Mononuclear cell (primary cell): ENCODE data around the gene HDAC4. TPM values are rescaled to one million over a fixed set of nuclear protein-coding genes. Genes with fewer than 3 reads are reported as not detected.
"Not testable (repeated sequence)": the region's sequence is repeated elsewhere in the genome, so short reads cannot be mapped to it uniquely, and the experiment has no call there.

Experiments
- H3K27me3 ChIP-seq: 2 replicates; pipeline ENCODE4 v1.6.0; 2011; ENCODE audit warnings: low read length, control low read depth; ENCODE audit not compliant: insufficient read depth
- H3K4me1 ChIP-seq: 2 replicates; pipeline ENCODE4 v1.5.1; 2011; ENCODE audit warnings: mild to moderate bottlenecking, low read length, control low read depth; ENCODE audit not compliant: insufficient read depth
- H3K4me3 ChIP-seq: 2 replicates; pipeline ENCODE4 v1.5.1; 2011; ENCODE audit warnings: mild to moderate bottlenecking, low read length, moderate library complexity
- H3K9me3 ChIP-seq: 2 replicates; pipeline ENCODE4 v1.5.1; 2011; ENCODE audit warnings: low read depth, mild to moderate bottlenecking, control low read depth, low read length
- total RNA-seq: library from RNA; depleted of rRNA; stranded (reverse); fragments of >200 nt; gene quantifications from one replicate; pipeline ENCODE4 v1.2.3, GENCODE V29; 2012

HDAC4 gene
- total RNA-seq, 1 donor = 27.7 TPM

- Histone ChIP-seq H3K9me3 (no peaks in the 10 kb centered on the region), H3K4me3 (no peak overlapping the region), H3K4me1 (no peaks in the 10 kb centered on the region), H3K27me3 (no peaks in the 10 kb centered on the region)
Observed at GRCh38 chr2:239184179-239184578, 216.6 kb downstream of the HDAC4 start.

DNA sequence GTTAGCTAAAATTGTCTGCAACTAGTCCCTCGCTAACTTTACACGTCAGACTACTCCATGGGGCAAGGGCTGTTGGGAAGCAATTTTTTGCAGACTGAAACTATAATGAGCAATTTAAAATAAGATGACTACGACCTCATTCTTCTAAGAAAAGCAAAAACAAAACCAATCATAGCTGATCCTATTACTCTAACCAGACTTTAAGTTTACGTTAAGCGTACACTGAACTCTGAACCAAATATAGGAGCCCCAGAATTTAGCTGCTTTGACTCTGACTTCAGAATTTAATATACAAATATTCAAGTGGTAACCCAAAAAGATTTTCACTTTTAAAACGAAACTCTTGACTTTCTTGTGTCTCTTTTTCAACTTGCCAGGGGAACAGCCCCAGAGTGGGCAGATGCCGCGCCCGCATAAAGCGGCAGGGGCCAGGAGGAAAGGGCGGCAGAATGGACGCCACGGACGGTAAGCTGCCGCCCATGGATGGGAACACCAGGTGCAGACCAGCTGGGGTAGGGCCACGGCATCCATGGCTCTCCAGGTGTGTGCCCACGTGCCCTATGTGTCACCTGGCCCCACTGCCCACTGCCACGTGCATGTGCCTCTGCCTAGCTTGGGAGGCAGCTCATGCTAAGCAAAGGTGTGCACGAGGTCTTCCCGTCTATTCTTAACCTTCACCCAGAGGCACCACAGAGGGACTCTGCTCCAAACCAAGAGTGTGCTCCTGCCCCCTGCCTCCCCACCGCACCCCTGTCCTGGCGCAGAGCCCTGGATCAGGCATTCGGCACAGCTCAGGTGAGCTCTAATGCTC lies 217.6 kb downstream of the HDAC4 start:
- no peak overlapping the region for H3K4me3 ChIP-seq
- no peaks in the 10 kb centered on the region for H3K9me3 ChIP-seq
- no peaks in the 10 kb centered on the region for H3K4me1 ChIP-seq
- H3K27me3 ChIP-seq = no peaks in the 10 kb centered on the region

GRCh38 chr2:239181903-239182581 lies 218.8 kb downstream of the HDAC4 start:
- Histone ChIP-seq H3K4me3 (no peak overlapping the region), H3K27me3 (no peaks in the 10 kb centered on the region), H3K9me3 (no peaks in the 10 kb centered on the region), H3K4me1 (no peaks in the 10 kb centered on the region)

DNA sequence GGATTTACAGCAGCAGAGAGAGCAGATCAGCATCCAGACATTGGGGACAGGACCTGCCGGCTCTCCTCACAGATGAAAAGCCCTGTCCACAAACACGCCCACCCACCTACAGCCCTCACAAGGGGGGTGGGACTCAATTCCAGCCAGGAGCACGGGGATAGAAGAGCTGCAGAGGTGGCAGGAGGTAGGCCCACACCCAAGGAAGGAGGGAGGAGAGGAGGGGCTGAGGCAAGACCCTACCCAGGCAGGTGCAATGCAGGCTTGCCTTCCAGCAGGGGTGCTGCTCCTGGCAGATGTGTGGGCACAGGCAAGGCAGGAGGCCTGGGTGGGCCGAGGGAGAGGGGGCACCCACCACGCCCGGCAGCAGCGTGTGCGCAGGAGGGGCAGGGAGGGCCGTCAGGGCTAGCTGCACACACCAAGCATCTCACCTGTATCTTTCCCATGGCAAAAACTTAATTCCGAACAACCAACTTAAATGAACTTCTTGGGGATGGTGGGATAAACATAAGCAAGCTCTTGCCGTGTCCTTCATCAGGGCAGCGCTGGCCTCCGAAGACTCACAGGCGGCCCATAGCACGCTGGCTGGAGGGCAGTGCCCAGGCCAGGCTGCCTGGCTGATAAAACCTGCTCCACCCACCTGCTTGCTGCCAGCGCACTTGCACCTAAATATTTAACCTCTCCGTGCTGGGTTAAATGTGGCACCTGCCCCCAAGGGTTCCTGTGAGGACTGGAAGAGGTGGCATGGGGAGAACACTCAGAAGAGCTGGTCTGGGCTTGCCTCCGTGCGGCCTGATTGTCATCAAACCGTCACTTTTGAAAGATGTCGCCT lies 219.5 kb downstream of the HDAC4 start:
- H3K4me3 ChIP-seq = no peak overlapping the region
- H3K4me1 ChIP-seq = no peaks in the 10 kb centered on the region
- H3K9me3 ChIP-seq = no peaks in the 10 kb centered on the region
- no peaks in the 10 kb centered on the region for H3K27me3 ChIP-seq

- H3K9me3 ChIP-seq = no peaks in the 10 kb centered on the region
- H3K4me1 ChIP-seq = no peaks in the 10 kb centered on the region
- H3K4me3 ChIP-seq = no peak overlapping the region
- H3K27me3 ChIP-seq = no peaks in the 10 kb centered on the region
Observed at GRCh38 chr2:239180526-239181073, 220.2 kb downstream of the HDAC4 start.

DNA sequence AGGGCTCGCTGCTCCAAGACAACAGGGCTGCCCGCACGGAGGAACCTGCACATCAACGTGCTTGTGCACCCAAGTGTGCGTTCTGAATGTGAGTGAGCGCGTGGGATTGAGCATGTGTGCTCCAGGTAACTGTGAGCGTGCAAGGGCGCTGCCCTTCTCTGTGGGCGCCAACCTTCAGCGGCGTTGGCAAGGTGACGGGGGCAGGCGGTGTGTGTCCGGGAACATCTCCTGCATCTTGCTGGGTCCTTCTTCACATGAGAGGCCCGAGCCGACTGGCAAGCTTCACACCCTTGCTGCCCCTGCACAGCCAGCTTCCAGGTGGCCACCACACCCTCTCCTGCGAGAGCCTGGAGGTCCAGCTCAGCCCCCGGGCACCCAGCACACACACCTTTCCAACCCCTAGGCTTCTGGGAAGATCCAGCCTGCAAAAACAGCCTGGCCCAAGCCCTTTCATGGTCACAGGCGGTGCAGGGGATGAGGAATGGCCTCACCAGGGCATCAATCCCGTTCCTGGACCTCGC lies 220.9 kb downstream of the HDAC4 start:
- Histone ChIP-seq H3K27me3 (no peaks in the 10 kb centered on the region), H3K4me3 (no peak overlapping the region), H3K4me1 (no peaks in the 10 kb centered on the region), H3K9me3 (no peaks in the 10 kb centered on the region)

DNA sequence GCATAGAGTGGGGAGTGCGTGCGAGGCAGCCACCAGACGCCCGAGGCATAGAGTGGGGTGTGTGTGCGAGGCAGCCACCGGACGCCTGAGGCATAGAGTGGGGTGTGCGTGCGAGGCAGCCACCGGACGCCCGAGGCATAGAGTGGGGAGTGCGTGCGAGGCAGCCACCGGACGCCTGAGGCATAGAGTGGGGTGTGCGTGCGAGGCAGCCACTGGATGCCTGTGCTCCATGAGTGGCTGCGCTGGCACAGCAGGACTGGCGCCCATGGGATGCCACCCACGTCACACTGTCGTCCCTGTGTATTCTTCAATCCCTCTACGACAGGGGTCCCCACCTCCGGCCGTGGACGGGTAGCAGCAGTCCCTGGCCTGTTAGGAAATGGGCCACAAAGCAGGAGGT lies 221.9 kb downstream of the HDAC4 start:
- no peaks in the 10 kb centered on the region for H3K9me3 ChIP-seq

DNA sequence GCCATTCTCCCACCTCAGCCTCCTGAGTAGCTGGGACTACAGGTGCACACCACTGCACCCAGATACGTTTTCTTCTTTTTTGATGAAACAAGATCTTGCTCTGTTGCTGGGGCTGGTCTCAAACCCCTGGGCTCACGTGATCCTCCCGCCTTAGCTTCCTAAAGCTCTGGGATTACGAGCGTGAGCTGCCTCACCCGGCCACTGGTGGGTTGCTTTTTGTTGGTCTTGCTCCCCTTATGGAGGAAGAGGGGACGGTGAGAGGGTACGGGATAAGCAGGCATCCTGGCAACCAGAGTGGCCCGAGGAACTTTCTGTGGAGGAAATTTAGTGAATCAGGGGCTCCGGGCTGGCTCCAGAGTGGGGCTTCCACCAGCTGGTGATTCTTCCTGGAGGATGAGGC lies 222.3 kb downstream of the HDAC4 start:
- Histone ChIP-seq H3K4me3 (no peak overlapping the region), H3K27me3 (no peaks in the 10 kb centered on the region), H3K4me1 (no peaks in the 10 kb centered on the region), H3K9me3 (no peaks in the 10 kb centered on the region)

More for the DNA sequence above, 221.9 kb downstream of the HDAC4 start:
- H3K4me3 ChIP-seq = no peak overlapping the region
- no peaks in the 10 kb centered on the region for H3K4me1 ChIP-seq
- no peaks in the 10 kb centered on the region for H3K27me3 ChIP-seq

DNA sequence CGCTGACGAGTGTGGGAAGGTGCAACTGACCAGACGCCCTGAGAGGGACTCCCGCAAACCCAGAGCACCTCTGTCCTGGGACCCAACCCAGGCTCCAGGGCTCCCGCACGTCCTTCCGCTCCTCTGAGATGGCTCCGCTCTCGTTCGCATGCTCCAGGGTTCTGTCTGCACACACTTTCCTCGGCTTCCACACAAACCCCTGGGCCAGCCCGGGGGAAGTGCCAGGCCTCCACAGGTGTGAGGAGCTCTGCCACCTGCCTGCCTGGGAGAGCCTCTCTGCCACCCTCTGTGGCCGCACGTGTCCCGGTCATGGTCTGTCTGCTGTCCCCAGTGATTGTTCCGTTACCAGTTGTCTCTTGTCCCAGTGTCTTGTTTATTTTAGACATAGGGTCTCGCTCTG lies 222.9 kb downstream of the HDAC4 start:
- H3K4me3 ChIP-seq = no peak overlapping the region
- H3K9me3 ChIP-seq = peaks cover 5% of the 10 kb centered on the region

DNA sequence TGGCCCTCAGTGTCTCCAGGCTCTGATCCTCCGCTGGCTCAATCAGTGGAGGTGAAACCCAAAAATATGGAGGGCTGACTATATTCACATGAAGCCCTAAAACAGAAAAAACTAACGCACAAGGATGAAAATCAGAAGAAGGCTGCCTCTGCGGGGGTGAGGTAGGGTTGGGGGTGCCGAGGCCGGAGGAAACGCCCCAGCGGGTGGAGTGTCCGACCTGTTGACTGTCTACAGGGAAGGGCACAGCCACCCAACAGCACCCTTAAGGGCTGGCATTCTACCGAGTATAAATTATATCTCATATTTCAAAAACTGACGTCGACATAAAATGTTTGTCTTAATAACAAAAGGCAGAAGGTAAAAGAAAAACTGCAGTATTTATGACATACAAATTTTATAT lies 223.5 kb downstream of the HDAC4 start:
- Histone ChIP-seq H3K27me3 (no peaks in the 10 kb centered on the region), H3K9me3 (peaks cover 10% of the 10 kb centered on the region)

More for the DNA sequence above, 222.9 kb downstream of the HDAC4 start:
- Histone ChIP-seq H3K4me1 (no peaks in the 10 kb centered on the region), H3K27me3 (no peaks in the 10 kb centered on the region)

GRCh38 chr2:239176138-239176803 lies 224.5 kb downstream of the HDAC4 start:
- not testable (repeated sequence) for H3K4me1 ChIP-seq, H3K27me3 ChIP-seq, H3K4me3 ChIP-seq
- H3K9me3 ChIP-seq = peaks cover 20% of the 10 kb centered on the region

More for the DNA sequence above, 223.5 kb downstream of the HDAC4 start:
- H3K4me3 ChIP-seq = no peak overlapping the region
- no peaks in the 10 kb centered on the region for H3K4me1 ChIP-seq

GRCh38 chr2:239175181-239175580 lies 225.6 kb downstream of the HDAC4 start:
- no peaks in the 10 kb centered on the region for H3K4me1 ChIP-seq
- H3K9me3 ChIP-seq = peaks cover 26% of the 10 kb centered on the region
- no peak overlapping the region for H3K4me3 ChIP-seq
- H3K27me3 ChIP-seq = no peaks in the 10 kb centered on the region

DNA sequence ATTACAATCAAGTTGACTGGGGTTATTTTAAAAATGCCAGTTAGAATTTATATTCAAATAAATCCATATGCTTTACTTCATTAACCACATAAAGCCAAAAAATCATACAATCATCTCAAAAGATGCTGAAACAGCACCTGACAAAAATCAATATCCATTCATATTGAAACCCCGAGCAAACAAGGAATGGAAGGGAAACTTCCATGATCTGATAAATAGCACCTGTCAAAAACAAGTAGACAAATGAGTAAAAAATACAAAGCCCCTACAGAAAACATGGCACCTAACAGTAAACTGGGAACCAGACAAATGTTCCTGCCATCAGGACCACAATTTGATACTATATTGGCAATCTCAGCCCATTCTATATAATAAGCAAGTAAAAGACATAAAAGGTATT lies 227.5 kb downstream of the HDAC4 start:
- Histone ChIP-seq H3K4me3 (no peak overlapping the region), H3K27me3 (no peaks in the 10 kb centered on the region), H3K4me1 (no peaks in the 10 kb centered on the region), H3K9me3 (peaks cover 26% of the 10 kb centered on the region)

DNA sequence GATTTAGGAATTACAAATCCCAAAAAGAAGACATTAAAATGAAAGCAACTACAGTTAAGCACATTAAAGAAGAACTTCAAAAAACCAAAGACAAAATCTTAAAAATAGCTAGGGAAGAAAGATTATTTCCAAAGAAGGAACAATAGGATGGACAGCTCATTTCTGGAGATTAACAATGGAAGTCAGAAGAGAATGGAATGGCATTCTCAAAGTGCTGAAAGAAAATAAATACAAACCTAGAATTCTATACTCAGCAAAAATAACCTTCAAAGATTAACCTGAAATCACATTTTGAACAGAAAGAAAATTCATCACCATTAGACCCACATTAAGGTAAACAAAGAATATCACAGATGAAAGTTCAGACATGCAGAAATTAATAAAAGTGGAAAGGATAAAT lies 229.2 kb downstream of the HDAC4 start:
- Histone ChIP-seq H3K4me1 (no peaks in the 10 kb centered on the region), H3K4me3 (no peak overlapping the region), H3K27me3 (no peaks in the 10 kb centered on the region), H3K9me3 (peaks cover 26% of the 10 kb centered on the region)
